Measurements from ENCODE around the gene USP24.
A peak's percentile ranks its signal among the peaks of the same experiment; 100 is the strongest.

Gene USP24

DNA sequence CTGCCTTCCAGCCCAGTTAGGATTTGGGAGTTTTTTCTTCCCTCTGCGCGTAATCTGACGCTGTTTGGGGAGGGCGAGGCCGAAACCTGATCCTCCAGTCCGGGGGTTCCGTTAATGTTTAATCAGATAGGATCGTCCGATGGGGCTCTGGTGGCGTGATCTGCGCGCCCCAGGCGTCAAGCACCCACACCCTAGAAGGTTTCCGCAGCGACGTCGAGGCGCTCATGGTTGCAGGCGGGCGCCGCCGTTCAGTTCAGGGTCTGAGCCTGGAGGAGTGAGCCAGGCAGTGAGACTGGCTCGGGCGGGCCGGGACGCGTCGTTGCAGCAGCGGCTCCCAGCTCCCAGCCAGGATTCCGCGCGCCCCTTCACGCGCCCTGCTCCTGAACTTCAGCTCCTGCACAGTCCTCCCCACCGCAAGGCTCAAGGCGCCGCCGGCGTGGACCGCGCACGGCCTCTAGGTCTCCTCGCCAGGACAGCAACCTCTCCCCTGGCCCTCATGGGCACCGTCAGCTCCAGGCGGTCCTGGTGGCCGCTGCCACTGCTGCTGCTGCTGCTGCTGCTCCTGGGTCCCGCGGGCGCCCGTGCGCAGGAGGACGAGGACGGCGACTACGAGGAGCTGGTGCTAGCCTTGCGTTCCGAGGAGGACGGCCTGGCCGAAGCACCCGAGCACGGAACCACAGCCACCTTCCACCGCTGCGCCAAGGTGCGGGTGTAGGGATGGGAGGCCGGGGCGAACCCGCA lies 175.7 kb downstream of the USP24 start, which contains the start of gene PCSK9:
Gene PCSK9 (plus strand): TSS at position 207 of the 741 bp plus-strand sequence. CDS start 290 bp downstream, at position 497.
- peak within 1 kb of the TSS; percentile 30 for H3K4me3 ChIP-seq (ENCODE audit: low read depth, low read length)
- TF ChIP-seq, protein P1, sequence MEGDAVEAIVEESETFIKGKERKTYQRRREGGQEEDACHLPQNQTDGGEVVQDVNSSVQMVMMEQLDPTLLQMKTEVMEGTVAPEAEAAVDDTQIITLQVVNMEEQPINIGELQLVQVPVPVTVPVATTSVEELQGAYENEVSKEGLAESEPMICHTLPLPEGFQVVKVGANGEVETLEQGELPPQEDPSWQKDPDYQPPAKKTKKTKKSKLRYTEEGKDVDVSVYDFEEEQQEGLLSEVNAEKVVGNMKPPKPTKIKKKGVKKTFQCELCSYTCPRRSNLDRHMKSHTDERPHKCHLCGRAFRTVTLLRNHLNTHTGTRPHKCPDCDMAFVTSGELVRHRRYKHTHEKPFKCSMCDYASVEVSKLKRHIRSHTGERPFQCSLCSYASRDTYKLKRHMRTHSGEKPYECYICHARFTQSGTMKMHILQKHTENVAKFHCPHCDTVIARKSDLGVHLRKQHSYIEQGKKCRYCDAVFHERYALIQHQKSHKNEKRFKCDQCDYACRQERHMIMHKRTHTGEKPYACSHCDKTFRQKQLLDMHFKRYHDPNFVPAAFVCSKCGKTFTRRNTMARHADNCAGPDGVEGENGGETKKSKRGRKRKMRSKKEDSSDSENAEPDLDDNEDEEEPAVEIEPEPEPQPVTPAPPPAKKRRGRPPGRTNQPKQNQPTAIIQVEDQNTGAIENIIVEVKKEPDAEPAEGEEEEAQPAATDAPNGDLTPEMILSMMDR (IDR thresholded peaks at IDR 0.05; ENCODE audit: low read depth, low read length), result no peak
- DNase-seq (ENCODE audit: low read depth, low spot score), result peak; percentile 23
- in situ Hi-C loops (cut with HindIII; ENCODE audit: low sequenced_read_pairs), result no loop called here

DNA sequence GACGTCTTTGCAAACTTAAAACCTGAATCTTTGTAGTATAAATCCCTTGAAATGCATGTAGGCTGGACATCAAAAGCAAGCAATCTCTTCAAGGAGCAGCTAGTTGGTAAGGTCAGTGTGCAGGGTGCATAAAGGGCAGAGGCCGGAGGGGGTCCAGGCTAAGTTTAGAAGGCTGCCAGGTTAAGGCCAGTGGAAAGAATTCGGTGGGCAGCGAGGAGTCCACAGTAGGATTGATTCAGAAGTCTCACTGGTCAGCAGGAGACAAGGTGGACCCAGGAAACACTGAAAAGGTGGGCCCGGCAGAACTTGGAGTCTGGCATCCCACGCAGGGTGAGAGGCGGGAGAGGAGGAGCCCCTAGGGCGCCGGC lies 176.2 kb downstream of the USP24 start:
- no peak overlapping the region for H3K4me3 ChIP-seq (ENCODE audit: low read depth, low read length)

DNA sequence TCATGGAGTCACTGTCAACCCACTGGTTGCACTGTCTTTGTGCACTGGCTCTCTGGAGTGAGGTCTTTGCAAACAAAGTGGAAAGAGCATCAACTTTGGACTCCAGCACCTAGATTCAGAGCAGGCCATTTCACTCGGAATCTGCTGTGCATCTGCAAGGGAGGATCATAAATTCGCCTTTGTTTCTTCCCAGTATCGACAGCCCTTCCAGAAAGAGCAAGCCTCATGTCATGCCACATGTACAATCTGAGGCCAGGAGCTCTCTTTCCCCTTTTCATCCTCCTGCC lies 176.7 kb downstream of the USP24 start:
- no peak for DNase-seq (ENCODE audit: low read depth, low spot score)
- TF ChIP-seq, protein P1 (IDR thresholded peaks at IDR 0.05; ENCODE audit: low read depth, low read length), result no peak
- in situ Hi-C loops (cut with HindIII; ENCODE audit: low sequenced_read_pairs), result no loop called here
- no peak overlapping the region for H3K4me3 ChIP-seq (ENCODE audit: low read depth, low read length)

More for the DNA sequence above, 176.2 kb downstream of the USP24 start:
- in situ Hi-C loops (cut with HindIII; ENCODE audit: low sequenced_read_pairs), result no loop called here
- DNase-seq (ENCODE audit: low read depth, low spot score), result no peak
- TF ChIP-seq, protein P1 (IDR thresholded peaks at IDR 0.05; ENCODE audit: low read depth, low read length), result no peak

GRCh38 chr1:55037733-55038551 lies 177.2 kb downstream of the USP24 start:
- TF ChIP-seq, protein P1 (IDR thresholded peaks at IDR 0.05; ENCODE audit: low read depth, low read length), result no peak
- in situ Hi-C loops (cut with HindIII; ENCODE audit: low sequenced_read_pairs), result no loop called here
- H3K4me3 ChIP-seq (ENCODE audit: low read depth, low read length), result no peak overlapping the region
- DNase-seq (ENCODE audit: low read depth, low spot score), result no peak

DNA sequence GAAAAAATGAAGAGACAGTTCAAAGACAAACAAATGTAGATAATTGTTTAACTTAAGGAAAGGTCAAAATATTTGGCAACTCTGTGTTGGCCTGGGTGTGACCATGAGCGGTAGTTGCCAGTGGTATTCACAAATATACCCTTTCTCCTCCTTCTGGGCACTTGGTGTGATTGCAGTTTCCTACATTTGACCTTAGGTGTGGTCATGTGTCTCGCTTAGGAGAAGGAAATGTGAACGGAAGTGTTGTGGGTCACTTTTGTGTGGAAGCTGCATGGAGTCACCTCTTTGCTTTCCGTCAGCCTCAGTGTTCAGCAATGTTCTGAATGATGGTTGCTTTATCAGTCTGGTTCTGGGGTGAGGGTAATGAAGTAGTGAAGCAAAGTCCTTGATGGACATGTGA lies 179.3 kb downstream of the USP24 start:
- TF ChIP-seq, protein P1 (IDR thresholded peaks at IDR 0.05; ENCODE audit: low read depth, low read length), result no peak
- no peak overlapping the region for H3K4me3 ChIP-seq (ENCODE audit: low read depth, low read length)
- no peak for DNase-seq (ENCODE audit: low read depth, low spot score)
- in situ Hi-C loops (cut with HindIII; ENCODE audit: low sequenced_read_pairs), result no loop called here

DNA sequence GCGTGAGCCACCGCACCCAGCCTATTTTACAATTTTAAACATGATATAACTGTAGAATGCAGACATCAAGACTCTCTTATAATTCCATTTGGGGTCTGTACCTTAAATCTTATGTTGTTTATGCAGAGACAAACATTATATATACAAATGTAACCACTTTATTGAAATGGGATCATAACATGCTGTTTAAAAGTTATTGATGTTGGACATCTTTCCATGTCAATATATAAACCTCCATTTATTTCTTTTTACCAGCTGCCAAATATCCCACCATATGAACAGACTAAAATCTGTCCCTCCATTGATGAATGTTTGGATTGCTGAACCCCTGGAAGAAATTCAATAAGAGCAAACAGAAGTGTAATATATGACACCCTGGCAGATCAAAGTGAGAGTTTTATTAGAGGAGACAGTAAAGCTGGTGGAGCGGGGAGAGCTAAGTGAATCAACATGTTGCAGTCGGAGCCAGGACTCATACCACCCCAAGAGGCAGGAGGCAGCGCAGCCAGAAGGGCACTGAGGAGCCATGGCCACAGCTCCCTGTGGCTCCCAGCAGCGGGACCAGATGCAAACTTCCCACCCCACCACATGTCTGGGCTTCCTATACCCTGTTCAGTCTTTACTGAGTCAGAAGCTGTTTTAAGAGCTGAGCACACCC lies 180.6 kb downstream of the USP24 start:
- no peak for DNase-seq (ENCODE audit: low read depth, low spot score)
- TF ChIP-seq, protein P1 (IDR thresholded peaks at IDR 0.05; ENCODE audit: low read depth, low read length), result no peak
- in situ Hi-C loops (cut with HindIII; ENCODE audit: low sequenced_read_pairs), result no loop called here
- no peak overlapping the region for H3K4me3 ChIP-seq (ENCODE audit: low read depth, low read length)
